ENCODE data around the gene ELL. TPM values are rescaled to one million over a fixed set of nuclear protein-coding genes. Genes with fewer than 3 reads are reported as not detected.

Gene ELL
- total and polyA plus RNA-seq, 9 of the 15 experiments (the other 6 are each of a cell fraction or from before 2014, with no cell fraction given), result 0.24 to 22.5 (median 4.1) TPM

GRCh38 chr19:18419195-18419698 is 102.6 kb downstream of the ELL start, which contains the start of gene SSBP4 (continued):
- TF ChIP-seq PYGO2 (tag; IDR thresholded peaks at IDR 0.05) (no peak), E2F6 (IDR thresholded peaks at IDR 0.05; ENCODE audit: borderline replicate concordance in 1 of 2, extremely low read depth in 1 of 2, insufficient read depth in 1 of 2, insufficient read length in 1 of 2, low read depth in 1 of 2, low read length in 1 of 2, poor library complexity in 1 of 2, severe bottlenecking in 1 of 2) (peak; percentile 80 to 95), CGGBP1 (CRISPR knock-in tag; IDR thresholded peaks at IDR 0.05) (no peak), ZNF280B (CRISPR knock-in tag; IDR thresholded peaks at IDR 0.05) (no peak), RNF2 (IDR thresholded peaks at IDR 0.05) (peak; percentile 55; the same call in 1 of the 2 replicates), SAP30 (IDR thresholded peaks at IDR 0.05; ENCODE audit: borderline replicate concordance, insufficient read depth, low read depth, low read length, poor library complexity, severe bottlenecking) (no peak), HMGN3 (IDR thresholded peaks at IDR 0.05; ENCODE audit: borderline replicate concordance, extremely low read depth, insufficient read length, low read depth, low read length) (peak; percentile 83), ZNF384 (IDR thresholded peaks at IDR 0.05; ENCODE audit: low read depth, low read length) (peak; percentile 68), ZNF740 (CRISPR knock-in tag; IDR thresholded peaks at IDR 0.05) (peak; percentile 29; the same call in 1 of the 2 replicates), ZNF740 (tag; IDR thresholded peaks at IDR 0.05) (no peak), ZNF830 (CRISPR knock-in tag; IDR thresholded peaks at IDR 0.05) (no peak), MTA3 (IDR thresholded peaks at IDR 0.05; ENCODE audit: borderline replicate concordance) (no peak), RBFOX2 (IDR thresholded peaks at IDR 0.05; ENCODE audit: low read depth, low read length) (peak; percentile 65), SIN3B (IDR thresholded peaks at IDR 0.05; ENCODE audit: low read depth) (peak; percentile 67; the same call in 1 of the 2 replicates), RERE (CRISPR knock-in tag; IDR thresholded peaks at IDR 0.05; ENCODE audit: borderline replicate concordance) (no peak), ZNF584 (CRISPR knock-in tag; IDR thresholded peaks at IDR 0.05; ENCODE audit: low read depth) (peak; percentile 59; the same call in 1 of the 2 replicates), MEF2D (tag; conservative IDR thresholded peaks at IDR 0.05; ENCODE audit: low read depth) (no peak), ZNF140 (CRISPR knock-in tag; IDR thresholded peaks at IDR 0.05) (no peak)
